Measurements from ENCODE around the gene PRKD2.
A peak's percentile ranks its signal among the peaks of the same experiment; 100 is the strongest.

The PRKD2 gene

DNA sequence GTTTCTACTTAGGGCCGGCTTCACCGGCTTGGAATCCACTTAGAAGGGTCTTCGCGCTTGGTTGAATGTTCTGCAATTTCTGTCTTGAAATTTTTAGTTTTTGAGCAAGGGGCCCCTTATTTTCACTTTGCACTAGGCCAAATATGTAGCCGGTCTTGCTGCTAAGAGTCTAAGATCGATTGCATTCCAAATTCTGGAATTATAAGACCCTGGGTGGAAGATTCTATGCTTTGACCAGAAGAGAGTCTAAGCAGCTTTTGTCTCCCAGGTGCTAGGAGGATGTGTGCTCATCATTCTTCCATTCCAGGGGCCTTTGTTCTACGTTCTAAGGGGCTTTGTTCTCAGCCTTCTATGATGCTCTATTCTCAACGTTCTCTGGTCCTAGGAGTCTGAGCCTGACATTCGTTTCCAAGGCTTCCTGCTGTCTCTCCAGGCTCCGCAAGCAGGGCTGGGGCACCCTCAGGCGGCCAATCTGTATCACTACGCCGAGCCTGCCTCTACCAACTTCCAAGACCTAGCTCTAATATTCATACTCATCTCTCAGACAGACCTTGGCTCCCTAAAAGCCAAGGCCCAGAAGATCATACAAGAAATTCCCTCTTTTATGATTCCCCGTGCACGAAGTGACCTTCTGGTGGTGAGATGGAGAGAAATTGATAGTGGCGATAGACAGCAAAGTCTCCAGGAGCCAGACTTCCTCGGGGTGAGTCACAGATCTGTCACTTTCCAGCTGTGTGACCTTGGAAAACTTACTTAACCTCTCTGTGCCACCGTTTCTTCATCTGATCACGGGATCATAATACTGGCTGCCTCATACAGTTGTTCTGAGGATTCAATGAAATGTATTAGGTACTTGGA is 55.0 kb downstream of the PRKD2 start:
- DNase-seq (ENCODE audit: low read depth), result peak; percentile 93
- TF ChIP-seq, protein P1, sequence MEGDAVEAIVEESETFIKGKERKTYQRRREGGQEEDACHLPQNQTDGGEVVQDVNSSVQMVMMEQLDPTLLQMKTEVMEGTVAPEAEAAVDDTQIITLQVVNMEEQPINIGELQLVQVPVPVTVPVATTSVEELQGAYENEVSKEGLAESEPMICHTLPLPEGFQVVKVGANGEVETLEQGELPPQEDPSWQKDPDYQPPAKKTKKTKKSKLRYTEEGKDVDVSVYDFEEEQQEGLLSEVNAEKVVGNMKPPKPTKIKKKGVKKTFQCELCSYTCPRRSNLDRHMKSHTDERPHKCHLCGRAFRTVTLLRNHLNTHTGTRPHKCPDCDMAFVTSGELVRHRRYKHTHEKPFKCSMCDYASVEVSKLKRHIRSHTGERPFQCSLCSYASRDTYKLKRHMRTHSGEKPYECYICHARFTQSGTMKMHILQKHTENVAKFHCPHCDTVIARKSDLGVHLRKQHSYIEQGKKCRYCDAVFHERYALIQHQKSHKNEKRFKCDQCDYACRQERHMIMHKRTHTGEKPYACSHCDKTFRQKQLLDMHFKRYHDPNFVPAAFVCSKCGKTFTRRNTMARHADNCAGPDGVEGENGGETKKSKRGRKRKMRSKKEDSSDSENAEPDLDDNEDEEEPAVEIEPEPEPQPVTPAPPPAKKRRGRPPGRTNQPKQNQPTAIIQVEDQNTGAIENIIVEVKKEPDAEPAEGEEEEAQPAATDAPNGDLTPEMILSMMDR (IDR thresholded peaks at IDR 0.05; ENCODE audit: insufficient read depth, low read depth, low read length, missing control alignments), result peak; percentile 97
- H3K4me3 ChIP-seq (ENCODE audit: low read length), result peak overlapping the region; percentile 31

DNA sequence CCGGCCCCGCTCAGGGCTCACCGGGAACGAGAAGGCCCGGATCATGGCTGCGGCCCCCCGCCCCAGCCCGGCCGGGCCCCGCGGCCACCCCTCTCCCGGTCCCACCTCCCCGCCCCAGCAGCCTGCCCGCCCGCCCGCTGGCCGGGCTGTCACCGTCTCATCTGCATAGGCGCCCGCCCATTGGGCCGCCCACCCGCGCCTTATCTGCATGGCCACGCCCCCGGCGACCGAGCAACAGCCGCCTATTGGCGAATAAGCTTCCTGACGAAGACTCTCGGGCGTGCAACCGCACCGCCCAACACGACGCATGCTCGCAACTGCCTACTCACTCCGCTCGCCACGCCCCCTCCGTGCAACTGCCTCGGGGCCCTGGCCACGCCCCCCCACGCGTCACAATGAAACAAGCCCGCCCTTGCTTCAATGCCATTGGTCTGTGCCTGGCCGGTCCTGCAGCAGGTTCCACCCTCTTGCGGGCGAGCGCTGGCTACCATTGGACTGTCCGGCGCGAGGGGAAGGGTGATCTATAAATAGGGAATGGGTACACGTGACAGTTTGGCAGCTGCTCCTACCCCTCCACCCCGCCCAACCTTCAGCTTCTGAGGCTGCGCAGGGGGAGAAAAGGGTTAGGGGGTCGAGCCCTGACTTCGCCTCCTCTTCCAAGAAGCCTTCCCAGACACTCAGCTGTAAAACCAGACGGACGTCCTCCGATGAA is 55.7 kb downstream of the PRKD2 start, which contains the start of gene DACT3:
Gene DACT3 (minus strand): TSS at position 163 of the 712 bp plus-strand sequence. CDS start 118 bp downstream, at position 45.
- TF ChIP-seq, protein P1 (IDR thresholded peaks at IDR 0.05; ENCODE audit: insufficient read depth, low read depth, low read length, missing control alignments), result no peak
- H3K4me3 ChIP-seq (ENCODE audit: low read length), result peak within 1 kb of the TSS; percentile 31
- DNase-seq (ENCODE audit: low read depth), result peak; percentile 100

DNA sequence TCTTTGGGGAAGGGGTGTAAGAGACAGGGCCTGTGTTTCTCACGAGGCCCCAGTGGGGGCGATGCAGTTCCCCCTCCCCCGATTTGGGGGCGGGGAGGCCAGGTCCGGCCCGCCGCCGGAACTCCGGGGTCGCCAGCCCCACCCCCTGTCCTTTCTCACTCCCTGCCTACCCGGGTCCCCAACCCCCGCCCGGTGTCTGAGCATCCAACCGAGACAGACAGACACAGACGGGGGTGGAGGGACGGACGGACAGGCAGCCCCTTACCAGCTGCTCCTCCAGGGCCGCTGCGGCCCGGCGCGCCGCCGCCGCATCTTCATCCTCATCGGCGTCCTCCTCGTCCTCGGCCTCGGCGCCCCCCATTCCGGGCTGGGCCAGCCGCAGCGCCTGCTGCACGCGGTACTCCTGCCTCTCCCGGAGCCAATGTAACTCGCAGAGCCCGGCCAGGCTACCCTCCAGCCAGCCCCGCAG is 56.3 kb downstream of the PRKD2 start:
- DNase-seq (ENCODE audit: low read depth), result no peak
- H3K4me3 ChIP-seq (ENCODE audit: low read length), result peak overlapping the region; percentile 20
- TF ChIP-seq, protein P1 (IDR thresholded peaks at IDR 0.05; ENCODE audit: insufficient read depth, low read depth, low read length, missing control alignments), result no peak

DNA sequence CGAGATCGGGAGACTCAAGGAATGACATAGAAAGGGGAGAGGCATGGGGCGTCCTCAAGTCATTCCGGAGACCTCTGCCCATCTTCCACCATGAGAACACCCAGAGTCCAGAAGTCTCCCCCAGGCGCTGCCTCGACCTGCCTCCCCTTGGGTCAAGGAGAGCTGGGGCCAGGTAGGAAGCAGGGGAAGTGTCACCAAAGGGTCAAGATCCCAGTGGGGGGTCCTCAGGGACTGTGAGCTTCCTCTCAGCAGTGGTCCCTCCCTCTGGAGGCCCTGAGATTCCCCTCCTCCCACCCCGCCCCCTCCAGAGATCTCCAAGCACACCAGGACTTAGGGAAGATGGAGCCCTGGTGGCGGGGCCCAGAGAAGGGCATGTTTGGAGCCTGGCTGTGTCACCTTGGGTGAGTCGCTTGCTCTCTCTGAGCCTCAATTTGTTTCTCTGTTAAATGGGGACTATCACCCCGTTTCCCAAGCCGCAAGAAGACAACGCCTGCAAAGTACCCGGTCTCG is 56.9 kb downstream of the PRKD2 start:
- H3K4me3 ChIP-seq (ENCODE audit: low read length), result no peak overlapping the region
- TF ChIP-seq, protein P1 (IDR thresholded peaks at IDR 0.05; ENCODE audit: insufficient read depth, low read depth, low read length, missing control alignments), result no peak
- DNase-seq (ENCODE audit: low read depth), result no peak

DNA sequence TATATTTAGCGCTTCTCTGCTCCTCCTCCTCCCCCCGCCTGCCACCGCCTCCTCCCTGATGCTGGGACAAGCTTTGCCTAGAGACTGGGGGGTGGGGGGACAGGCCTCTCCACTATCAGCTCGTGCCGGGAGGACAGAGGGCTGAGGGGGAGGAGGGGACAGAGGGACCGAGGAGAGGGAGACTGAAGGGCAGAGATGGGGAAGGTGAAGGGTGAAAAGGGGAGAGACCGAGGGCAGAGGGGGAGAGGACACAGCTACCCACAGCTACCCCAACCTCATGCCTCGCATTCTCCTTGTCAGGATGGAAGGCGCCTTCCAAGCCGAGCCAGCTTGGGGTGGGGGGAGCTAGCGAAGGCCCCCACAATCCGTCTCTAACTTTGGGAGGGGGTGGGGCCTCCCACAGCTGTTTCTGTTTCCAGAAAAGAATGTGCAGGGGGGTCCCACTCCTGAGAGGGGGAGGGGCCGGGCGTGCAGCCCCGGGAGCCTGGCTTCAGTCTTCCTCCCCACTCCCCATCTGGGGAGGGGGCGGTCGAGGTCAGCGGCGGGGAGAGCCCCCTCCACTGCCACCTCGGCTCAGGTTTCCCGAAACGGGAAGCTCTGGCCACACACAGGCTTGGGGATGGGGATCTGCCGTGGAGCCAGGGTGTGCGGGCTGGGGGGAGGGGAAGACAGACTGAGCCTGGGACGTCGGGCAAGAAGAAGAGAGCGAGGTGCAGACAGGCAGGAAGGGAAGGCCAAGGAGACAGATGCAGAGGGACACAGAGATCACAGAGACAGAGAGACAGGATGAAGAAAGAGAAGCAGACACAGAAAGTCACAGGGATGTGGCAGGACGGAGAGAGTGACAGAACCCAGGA is 57.5 kb downstream of the PRKD2 start:
- no peak for DNase-seq (ENCODE audit: low read depth)
- no peak overlapping the region for H3K4me3 ChIP-seq (ENCODE audit: low read length)
- TF ChIP-seq, protein P1 (IDR thresholded peaks at IDR 0.05; ENCODE audit: insufficient read depth, low read depth, low read length, missing control alignments), result no peak

DNA sequence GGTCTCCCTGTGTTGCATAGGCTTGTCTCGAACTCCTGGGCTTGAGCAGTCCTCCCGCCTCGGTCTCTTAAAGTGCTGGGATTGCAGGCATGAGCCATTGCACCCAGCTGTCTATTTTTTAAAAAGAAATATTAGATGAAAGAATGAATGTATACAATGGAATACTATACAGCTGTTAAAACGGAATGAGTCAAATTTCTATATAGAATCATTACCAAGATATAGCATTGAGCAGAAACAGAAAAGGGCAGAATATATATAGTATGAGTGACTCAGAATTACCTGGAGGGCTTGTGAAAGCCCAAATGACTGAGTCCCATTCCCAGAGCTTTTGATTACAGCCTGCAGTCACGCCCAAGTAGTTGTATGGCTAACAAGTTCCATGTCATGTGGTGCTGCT is 60.4 kb downstream of the PRKD2 start:
- DNase-seq (ENCODE audit: low read depth), result peak; percentile 40
- no peak overlapping the region for H3K4me3 ChIP-seq (ENCODE audit: low read length)
- TF ChIP-seq, protein P1 (IDR thresholded peaks at IDR 0.05; ENCODE audit: insufficient read depth, low read depth, low read length, missing control alignments), result no peak

Data from epithelial cell of esophagus (primary cell).